ENCODE results near the gene ATP1B3. TPM values are rescaled to one million over a fixed set of nuclear protein-coding genes. Genes with fewer than 3 reads are reported as not detected.

Gene ATP1B3
- total and polyA plus RNA-seq, 2 experiments from 2014 or later, result 123 to 316 TPM

- H4K20me1 ChIP-seq (ENCODE audit: insufficient read depth, poor library complexity, severe bottlenecking), result no peaks in the 10 kb centered on the region
- no peak for DNase-seq (ENCODE audit: low spot score)
- no peak overlapping the region for H3K4me2 ChIP-seq
- TF ChIP-seq EZH2 (IDR thresholded peaks at IDR 0.05; ENCODE audit: borderline replicate concordance) (no peak), EZH2phosphoT487 (IDR thresholded peaks at IDR 0.05; ENCODE audit: low read depth, severe bottlenecking, unreplicated experiment) (no peak)
- H2AFZ ChIP-seq, result no peak overlapping the region
- no peak overlapping the region for H3K4me3 ChIP-seq
- no peaks in the 10 kb centered on the region for H3K4me1 ChIP-seq (ENCODE audit: insufficient read depth)
- H3K9me3 ChIP-seq (ENCODE audit: low read depth), result no peaks in the 10 kb centered on the region
- no peaks in the 10 kb centered on the region for H3K79me2 ChIP-seq
- no peak overlapping the region for H3K27ac ChIP-seq
- no peaks in the 10 kb centered on the region for H3K36me3 ChIP-seq (replicated peaks; ENCODE audit: insufficient read depth, low read depth)
- WGBS (ENCODE audit: low lambda C conversion rate, missing lambda C conversion rate), result 85% methylated on average over 7 of the region's 9 CpGs
- no peaks in the 10 kb centered on the region for H3K9me2 ChIP-seq (replicated peaks; ENCODE audit: insufficient read depth)
- no peaks in the 10 kb centered on the region for H3K27me3 ChIP-seq
Observed at GRCh38 chr3:141926929-141927328, 50.5 kb downstream of the ATP1B3 start.

GRCh38 chr3:141928631-141929270 lies 52.3 kb downstream of the ATP1B3 start:
- 93% methylated on average over 15 of the region's 15 CpGs for WGBS (ENCODE audit: low lambda C conversion rate, missing lambda C conversion rate)
- no peaks in the 10 kb centered on the region for H3K27me3 ChIP-seq

GRCh38 chr3:141929341-141929995 lies 53.0 kb downstream of the ATP1B3 start:
- no peak overlapping the region for H3K4me3 ChIP-seq
- H3K27me3 ChIP-seq, result no peaks in the 10 kb centered on the region
- 93% methylated on average over 7 of the region's 7 CpGs for WGBS (ENCODE audit: low lambda C conversion rate, missing lambda C conversion rate)

More at GRCh38 chr3:141928631-141929270, 52.3 kb downstream of the ATP1B3 start:
- no peaks in the 10 kb centered on the region for H3K9me2 ChIP-seq (replicated peaks; ENCODE audit: insufficient read depth)
- no peak overlapping the region for H3K4me2 ChIP-seq
- no peak overlapping the region for H3K4me3 ChIP-seq
- H3K9me3 ChIP-seq (ENCODE audit: low read depth), result no peaks in the 10 kb centered on the region
- no peak overlapping the region for H3K27ac ChIP-seq
- no peaks in the 10 kb centered on the region for H3K4me1 ChIP-seq (ENCODE audit: insufficient read depth)
- H4K20me1 ChIP-seq (ENCODE audit: insufficient read depth, poor library complexity, severe bottlenecking), result no peaks in the 10 kb centered on the region
- no peak for DNase-seq (ENCODE audit: low spot score)
- H3K36me3 ChIP-seq (replicated peaks; ENCODE audit: insufficient read depth, low read depth), result no peaks in the 10 kb centered on the region
- H2AFZ ChIP-seq, result no peak overlapping the region
- TF ChIP-seq CTCF (IDR thresholded peaks at IDR 0.05; ENCODE audit: poor library complexity) (no peak), EZH2 (IDR thresholded peaks at IDR 0.05; ENCODE audit: borderline replicate concordance) (no peak), EZH2phosphoT487 (IDR thresholded peaks at IDR 0.05; ENCODE audit: low read depth, severe bottlenecking, unreplicated experiment) (no peak)
- H3K79me2 ChIP-seq, result no peaks in the 10 kb centered on the region

More at GRCh38 chr3:141929341-141929995, 53.0 kb downstream of the ATP1B3 start:
- no peaks in the 10 kb centered on the region for H3K9me3 ChIP-seq (ENCODE audit: low read depth)
- no peaks in the 10 kb centered on the region for H3K36me3 ChIP-seq (replicated peaks; ENCODE audit: insufficient read depth, low read depth)
- no peak overlapping the region for H2AFZ ChIP-seq
- no peaks in the 10 kb centered on the region for H3K79me2 ChIP-seq
- no peaks in the 10 kb centered on the region for H3K4me1 ChIP-seq (ENCODE audit: insufficient read depth)
- H3K4me2 ChIP-seq, result no peak overlapping the region
- no peak overlapping the region for H3K27ac ChIP-seq
- no peaks in the 10 kb centered on the region for H4K20me1 ChIP-seq (ENCODE audit: insufficient read depth, poor library complexity, severe bottlenecking)
- DNase-seq (ENCODE audit: low spot score), result no peak
- H3K9me2 ChIP-seq (replicated peaks; ENCODE audit: insufficient read depth), result no peaks in the 10 kb centered on the region
- TF ChIP-seq EZH2phosphoT487 (IDR thresholded peaks at IDR 0.05; ENCODE audit: low read depth, severe bottlenecking, unreplicated experiment), result no peak
- TF ChIP-seq EZH2 (IDR thresholded peaks at IDR 0.05; ENCODE audit: borderline replicate concordance), result no peak
- no peak for TF ChIP-seq CTCF (IDR thresholded peaks at IDR 0.05; ENCODE audit: poor library complexity)

All from hepatocyte (in vitro differentiated cells).